GM12872 (cell line): ENCODE measurements around the gene TNFSF11.

Source experiments
- TF ChIP-seq, protein P1 (sequence below): IDR thresholded peaks from 3 replicates; pipeline ENCODE4 v1.5.1; 2011; ENCODE audit warnings: low read depth, mild to moderate bottlenecking, low read length, moderate library complexity; ENCODE audit not compliant: insufficient read depth

Gene TNFSF11

DNA sequence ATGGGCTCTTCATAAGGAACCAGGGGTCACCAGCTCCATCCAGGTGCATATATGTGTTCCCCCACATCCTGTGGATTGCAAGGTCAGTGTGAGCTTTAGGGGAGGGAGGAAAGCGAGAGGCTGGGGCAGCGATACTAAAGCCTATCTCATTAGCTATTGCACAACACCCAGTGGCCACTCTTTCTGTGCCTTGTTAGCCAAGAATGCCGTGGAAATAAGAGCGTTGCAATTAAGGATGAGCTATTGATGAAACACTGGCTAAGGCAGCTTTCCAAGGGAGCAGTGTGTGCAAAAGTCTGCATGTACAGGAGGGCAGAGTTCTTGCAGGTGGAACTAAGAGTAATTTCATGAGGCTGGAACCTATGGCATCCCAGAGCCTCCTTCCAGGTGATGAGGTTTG, 17.6 kb downstream of the TNFSF11 start:
- TF ChIP-seq, protein P1, sequence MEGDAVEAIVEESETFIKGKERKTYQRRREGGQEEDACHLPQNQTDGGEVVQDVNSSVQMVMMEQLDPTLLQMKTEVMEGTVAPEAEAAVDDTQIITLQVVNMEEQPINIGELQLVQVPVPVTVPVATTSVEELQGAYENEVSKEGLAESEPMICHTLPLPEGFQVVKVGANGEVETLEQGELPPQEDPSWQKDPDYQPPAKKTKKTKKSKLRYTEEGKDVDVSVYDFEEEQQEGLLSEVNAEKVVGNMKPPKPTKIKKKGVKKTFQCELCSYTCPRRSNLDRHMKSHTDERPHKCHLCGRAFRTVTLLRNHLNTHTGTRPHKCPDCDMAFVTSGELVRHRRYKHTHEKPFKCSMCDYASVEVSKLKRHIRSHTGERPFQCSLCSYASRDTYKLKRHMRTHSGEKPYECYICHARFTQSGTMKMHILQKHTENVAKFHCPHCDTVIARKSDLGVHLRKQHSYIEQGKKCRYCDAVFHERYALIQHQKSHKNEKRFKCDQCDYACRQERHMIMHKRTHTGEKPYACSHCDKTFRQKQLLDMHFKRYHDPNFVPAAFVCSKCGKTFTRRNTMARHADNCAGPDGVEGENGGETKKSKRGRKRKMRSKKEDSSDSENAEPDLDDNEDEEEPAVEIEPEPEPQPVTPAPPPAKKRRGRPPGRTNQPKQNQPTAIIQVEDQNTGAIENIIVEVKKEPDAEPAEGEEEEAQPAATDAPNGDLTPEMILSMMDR = no peak

DNA sequence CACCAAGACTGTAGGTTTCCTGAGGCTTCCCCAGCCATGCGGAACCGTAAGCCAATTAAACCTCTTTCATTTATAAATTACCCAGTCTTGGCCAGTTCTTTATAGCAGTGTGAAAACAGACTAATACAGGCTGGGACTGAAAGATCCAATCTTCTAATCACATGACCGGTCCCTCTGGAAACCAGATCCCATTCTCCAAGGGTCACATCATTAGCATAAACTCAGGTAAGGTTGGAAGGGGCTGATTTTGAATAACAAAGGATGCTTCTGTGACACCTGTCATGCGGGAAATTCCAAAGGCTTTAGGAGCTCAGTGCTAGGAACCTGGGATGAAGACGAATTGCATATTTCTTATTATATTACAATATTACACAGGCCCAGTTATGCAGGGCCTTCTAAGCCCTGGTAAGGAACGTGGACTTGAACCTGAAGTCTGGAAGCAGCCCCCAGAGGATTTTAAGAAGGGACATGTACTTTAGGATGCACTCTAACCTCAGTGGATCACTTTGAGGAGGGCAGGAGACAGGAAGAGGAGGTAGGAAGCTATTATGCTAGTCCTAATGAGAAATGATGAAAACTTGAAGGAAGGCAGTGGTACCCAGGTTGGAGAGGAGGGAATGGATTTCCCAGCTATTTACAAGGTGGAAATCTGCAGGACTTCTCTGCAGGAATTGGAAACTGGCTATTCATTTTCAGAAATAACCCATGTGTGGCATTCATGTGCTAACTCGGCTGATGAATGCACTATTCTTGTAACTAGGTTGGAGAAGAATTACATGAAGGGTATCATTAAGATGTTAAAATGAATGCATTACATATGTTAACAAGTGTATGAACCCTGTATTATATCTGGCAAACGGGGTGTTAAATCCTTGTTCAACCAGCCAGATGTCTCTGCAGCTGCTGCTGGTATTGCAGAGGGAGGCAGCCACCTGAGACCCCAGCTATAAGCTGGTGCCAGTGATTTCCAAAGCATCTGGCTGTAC, 19.3 kb downstream of the TNFSF11 start:
- TF ChIP-seq, protein P1 = no peak

DNA sequence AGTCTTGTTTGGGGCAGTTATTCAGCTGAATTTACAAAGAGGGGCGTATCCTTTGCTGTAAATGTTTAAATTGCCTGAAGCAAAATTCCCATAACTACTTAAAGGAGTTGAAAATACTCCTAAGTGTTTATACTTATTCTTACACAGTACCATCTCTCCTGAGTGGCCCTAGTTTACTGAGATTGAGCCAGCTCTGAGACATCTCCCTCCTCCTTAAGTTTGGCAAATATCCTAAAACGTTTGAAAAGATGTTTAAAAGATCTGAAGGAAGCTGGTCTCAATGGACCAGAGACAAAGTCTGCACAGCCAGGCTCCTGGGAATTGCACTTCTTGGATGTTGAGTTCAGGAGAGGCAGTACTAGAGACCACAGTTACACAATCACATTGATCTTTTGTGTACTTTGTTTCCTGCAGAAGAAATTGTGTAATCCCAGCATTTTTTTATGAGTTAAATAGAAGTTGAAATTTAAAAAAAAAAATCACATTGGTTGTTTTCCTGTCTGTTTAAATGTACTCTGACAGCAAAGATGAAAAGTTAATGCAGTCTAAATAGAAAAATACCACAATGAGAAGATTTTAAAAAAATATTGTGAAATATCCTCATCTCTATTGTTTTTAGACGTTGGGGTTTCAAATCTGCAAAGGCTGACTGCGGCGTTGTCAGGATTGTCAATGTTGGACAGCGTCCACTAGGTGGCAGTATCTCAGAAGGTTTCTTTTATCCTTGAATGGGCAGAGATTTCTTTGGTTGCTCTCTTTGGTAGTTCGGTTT, 20.7 kb downstream of the TNFSF11 start:
- TF ChIP-seq, protein P1 = peak; percentile 67

DNA sequence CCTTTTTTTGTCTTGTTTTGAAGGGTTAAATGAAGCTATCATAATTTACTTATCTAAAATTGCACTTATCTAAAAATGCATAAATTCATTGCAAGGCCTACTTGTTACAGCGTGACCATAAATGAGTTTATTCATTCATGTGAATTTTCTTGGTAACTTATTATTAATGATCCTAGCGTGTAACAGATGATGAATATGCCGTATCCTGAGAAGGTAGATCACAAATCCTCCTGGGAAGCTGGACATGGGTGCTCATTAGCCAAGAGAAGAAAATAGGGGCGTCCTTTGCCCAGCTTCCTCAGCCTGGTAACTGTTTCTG, 21.3 kb downstream of the TNFSF11 start:
- TF ChIP-seq, protein P1 = no peak

GRCh38 chr13:42597505-42597904, 23.6 kb downstream of the TNFSF11 start:
- TF ChIP-seq, protein P1 = no peak

DNA sequence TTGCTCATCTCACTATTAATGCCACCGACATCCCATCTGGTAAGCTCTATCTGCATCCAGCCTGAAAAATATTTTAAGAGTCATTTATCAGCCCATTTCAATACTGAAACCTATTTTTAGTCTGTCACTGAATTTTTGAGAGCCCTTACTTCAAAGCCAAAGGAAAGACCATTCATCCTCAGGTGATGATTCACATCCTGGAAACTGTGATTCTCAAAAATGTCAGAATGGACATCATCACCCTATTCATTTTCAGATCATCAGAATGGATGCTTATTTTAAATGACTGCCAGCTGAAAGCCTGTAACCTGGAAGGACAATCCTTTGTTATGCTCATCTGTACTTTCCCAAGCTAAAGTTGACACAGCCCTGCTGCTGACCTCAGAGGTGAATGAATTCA, 27.0 kb downstream of the TNFSF11 start:
- TF ChIP-seq, protein P1 = no peak

DNA sequence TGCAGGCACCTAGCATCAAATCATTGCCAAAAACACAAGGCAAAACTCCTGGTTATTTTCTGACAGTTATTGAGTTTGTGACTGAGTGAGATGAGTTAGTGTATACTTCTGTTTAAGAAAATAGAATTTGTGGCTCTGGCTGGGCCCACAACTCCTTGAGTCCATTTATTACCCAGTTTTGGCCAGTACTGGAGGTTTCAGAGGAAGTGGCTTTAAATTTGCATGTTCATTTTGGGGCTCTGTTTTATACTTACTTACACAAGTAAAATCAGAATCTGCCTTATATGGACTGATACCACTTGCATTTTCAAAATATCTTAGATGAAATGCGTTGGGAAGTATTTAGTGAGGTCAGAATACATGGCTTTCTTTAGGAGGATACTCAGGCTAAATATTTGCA, 29.0 kb downstream of the TNFSF11 start:
- TF ChIP-seq, protein P1 = no peak
